HL-60 (cell line): Measurements from ENCODE around the gene CD164.

Source experiments
- DNase-seq, 2 experiments: peaks; one replicate each; pipeline ENCODE4 v3.0.0-alpha.2; 2010 to 2020; ENCODE audit warnings: low read depth in 1 of 2, low spot score in 1 of 2
- H3K27ac ChIP-seq: fragments of 250-450 bp; sonication (Bioruptor Pico); replicated peaks from 2 replicates; pipeline ENCODE4 v1.5.1; 2020; ENCODE audit warnings: mild to moderate bottlenecking, moderate library complexity
- H3K27me3 ChIP-seq: fragments of 250-450 bp; sonication (Bioruptor Pico); 2 replicates; pipeline ENCODE4 v1.5.1; 2021; ENCODE audit warnings: mild to moderate bottlenecking, moderate library complexity; ENCODE audit not compliant: insufficient read depth, poor library complexity, severe bottlenecking
- H3K4me3 ChIP-seq: replicated peaks from 2 replicates; pipeline ENCODE4 v1.5.1; 2011; ENCODE audit warnings: mild to moderate bottlenecking, control low read depth, low read length; ENCODE audit not compliant: insufficient read depth
- CTCF ChIP-seq: IDR thresholded peaks from one replicate; pipeline ENCODE4 v1.5.1; 2011; ENCODE audit warnings: low read length, control low read depth, inconsistent platforms; ENCODE audit not compliant: insufficient read depth
- GABPA ChIP-seq: IDR thresholded peaks from 2 replicates; pipeline ENCODE4 v1.6.1; 2012; ENCODE audit warnings: low read depth
- POLR2AphosphoS5 ChIP-seq: IDR thresholded peaks from 2 replicates; pipeline ENCODE4 v1.6.1; 2012; ENCODE audit warnings: low read depth
- SPI1 ChIP-seq: IDR thresholded peaks from 2 replicates; pipeline ENCODE4 v1.6.1; 2012; ENCODE audit warnings: low read depth, mild to moderate bottlenecking, borderline replicate concordance
- TF ChIP-seq, protein P1 (sequence below): IDR thresholded peaks from 2 replicates; pipeline ENCODE4 v1.6.1; 2012; ENCODE audit warnings: low read depth; ENCODE audit not compliant: insufficient replicate concordance

Gene CD164

DNA sequence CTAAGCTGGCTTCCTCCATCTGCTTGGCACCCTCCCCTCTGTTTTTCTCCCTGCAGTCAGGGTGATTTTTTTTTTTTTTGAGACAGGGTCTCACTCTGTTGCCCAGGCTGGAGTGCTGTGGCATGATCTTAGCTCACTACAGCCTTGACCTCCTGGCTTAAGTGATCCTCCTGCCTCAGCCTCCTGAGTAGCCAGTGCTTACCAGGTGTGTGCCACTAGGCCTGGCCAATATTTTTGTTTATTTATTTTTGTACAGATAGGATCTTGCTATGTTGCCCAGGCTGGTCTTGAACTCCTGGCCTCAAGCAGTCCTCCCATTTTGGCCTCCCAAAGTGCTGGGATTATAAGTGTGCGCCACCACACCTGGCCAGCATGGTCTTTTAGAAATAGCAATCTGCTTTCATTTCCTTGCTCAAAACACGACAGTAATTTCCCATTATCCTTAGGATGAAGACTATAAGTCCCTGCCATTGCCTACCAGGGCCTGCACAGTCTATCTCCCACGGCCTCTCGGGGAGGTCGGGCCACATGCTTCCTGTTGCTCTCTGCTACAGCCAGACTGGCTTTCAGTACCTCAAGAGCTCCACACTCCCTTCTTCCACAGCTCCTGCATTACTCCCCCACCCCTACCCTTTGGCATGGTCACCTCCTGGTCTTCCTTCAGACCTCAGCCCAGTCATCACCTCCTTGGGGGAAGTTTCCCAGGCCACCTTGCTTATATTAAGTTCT, 11.1 kb upstream of the CD164 start:
- Histone ChIP-seq H3K27ac (no peak overlapping the region), H3K27me3 (no peaks in the 10 kb centered on the region), H3K4me3 (no peak overlapping the region)
- TF ChIP-seq, protein P1, sequence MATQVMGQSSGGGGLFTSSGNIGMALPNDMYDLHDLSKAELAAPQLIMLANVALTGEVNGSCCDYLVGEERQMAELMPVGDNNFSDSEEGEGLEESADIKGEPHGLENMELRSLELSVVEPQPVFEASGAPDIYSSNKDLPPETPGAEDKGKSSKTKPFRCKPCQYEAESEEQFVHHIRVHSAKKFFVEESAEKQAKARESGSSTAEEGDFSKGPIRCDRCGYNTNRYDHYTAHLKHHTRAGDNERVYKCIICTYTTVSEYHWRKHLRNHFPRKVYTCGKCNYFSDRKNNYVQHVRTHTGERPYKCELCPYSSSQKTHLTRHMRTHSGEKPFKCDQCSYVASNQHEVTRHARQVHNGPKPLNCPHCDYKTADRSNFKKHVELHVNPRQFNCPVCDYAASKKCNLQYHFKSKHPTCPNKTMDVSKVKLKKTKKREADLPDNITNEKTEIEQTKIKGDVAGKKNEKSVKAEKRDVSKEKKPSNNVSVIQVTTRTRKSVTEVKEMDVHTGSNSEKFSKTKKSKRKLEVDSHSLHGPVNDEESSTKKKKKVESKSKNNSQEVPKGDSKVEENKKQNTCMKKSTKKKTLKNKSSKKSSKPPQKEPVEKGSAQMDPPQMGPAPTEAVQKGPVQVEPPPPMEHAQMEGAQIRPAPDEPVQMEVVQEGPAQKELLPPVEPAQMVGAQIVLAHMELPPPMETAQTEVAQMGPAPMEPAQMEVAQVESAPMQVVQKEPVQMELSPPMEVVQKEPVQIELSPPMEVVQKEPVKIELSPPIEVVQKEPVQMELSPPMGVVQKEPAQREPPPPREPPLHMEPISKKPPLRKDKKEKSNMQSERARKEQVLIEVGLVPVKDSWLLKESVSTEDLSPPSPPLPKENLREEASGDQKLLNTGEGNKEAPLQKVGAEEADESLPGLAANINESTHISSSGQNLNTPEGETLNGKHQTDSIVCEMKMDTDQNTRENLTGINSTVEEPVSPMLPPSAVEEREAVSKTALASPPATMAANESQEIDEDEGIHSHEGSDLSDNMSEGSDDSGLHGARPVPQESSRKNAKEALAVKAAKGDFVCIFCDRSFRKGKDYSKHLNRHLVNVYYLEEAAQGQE: no peak
- TF ChIP-seq POLR2AphosphoS5 (no peak), CTCF (no peak), SPI1 (no peak), GABPA (no peak)
- no peak for DNase-seq

DNA sequence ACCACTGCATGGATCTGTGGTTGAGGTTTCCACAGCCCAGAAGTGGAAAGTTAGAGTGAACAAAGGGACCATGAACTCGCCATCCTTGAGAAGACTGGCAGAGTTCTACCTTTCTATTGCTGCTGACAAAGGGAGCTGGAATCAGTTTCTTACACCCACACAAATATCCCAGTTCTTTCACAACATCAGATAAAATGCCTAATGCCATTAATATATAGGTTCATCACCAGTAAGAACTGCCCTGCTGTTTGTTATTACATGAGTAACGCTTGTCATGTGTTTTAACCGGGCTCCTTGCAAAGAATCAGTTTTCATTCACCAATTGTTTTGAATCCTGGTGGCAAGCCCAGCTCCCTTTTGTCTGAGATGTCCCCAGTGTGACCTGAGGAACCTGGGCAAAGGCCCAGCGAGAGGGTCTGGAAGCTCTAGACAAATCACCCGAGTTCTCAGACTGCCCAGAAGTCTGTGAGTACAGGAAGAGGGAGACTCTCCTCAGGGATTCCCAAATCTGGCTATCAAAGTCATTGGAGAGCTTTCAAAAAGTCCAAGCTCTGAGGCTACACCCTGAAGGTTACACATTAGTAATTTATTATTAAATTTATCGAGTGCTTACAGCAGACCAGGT, 7.5 kb upstream of the CD164 start:
- no peak for DNase-seq
- Histone ChIP-seq H3K4me3 (no peak overlapping the region), H3K27me3 (no peaks in the 10 kb centered on the region), H3K27ac (no peak overlapping the region)
- TF ChIP-seq, protein P1: no peak
- TF ChIP-seq GABPA (no peak), POLR2AphosphoS5 (no peak), SPI1 (no peak), CTCF (no peak)

DNA sequence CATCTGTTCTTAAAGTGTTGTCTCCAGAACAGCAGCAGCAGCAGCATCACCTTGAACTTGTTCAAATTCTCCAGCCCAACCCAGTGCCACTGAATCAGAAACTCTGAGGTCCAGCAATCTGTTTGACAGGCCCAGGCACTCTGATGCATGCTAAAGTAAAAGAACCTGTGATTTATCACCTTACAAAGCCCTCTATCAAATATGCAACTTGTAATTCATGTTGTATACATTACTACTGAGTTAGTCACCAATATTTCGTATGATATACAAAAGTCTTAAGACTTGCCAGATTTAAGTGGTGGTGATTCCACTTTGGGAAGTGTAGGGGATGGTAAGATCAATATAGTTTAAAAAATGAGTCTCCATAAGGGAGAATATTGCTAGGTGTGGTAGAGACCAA, 6.0 kb upstream of the CD164 start:
- no peaks in the 10 kb centered on the region for H3K27me3 ChIP-seq
- DNase-seq: no peak
- H3K27ac ChIP-seq: no peak overlapping the region
- TF ChIP-seq POLR2AphosphoS5: no peak
- no peak for TF ChIP-seq SPI1
- TF ChIP-seq GABPA: no peak
- TF ChIP-seq, protein P1: no peak
- no peak for TF ChIP-seq CTCF
- no peak overlapping the region for H3K4me3 ChIP-seq
